Pancreas (tissue), 10 donors: Measurements from ENCODE around the gene PRG2. TPM values are rescaled to one million over a fixed set of nuclear protein-coding genes. Genes with fewer than 3 reads are reported as not detected.
"Not testable (repeated sequence)": the region's sequence is repeated elsewhere in the genome, so short reads cannot be mapped to it uniquely, and the experiment has no call there.

ENCODE experiments used
- ATAC-seq, 4 donors: fragments of 200-7000 bp; cut with Tn5 transposase; one replicate each; pipeline versions ENCODE4 v1.8.0 to v1.9.1; 2020; ENCODE audit warnings: mild to moderate bottlenecking in 4 of 4, moderate library complexity in 4 of 4
- DNase-seq, 6 donors: peaks; one replicate each; pipeline ENCODE4 v3.0.0-alpha.2; 2020
- FAIRE-seq: peaks from 2 replicates; lab custom pipeline; 2012; peaks lifted over from hg19 to GRCh38; lab: Jason Lieb, UNC
- H3K27ac ChIP-seq, 4 donors: fragments of 200-600 bp; sonication (generic); 1 replicate in 3 of 4; 2 replicates in 1 of 4; pipeline versions ENCODE4 v1.5.0 to v1.8.0; 2020
- H3K27me3 ChIP-seq, 4 donors: fragments of 200-600 bp; one replicate each; pipeline ENCODE4 v1.8.0; 2021
- H3K36me3 ChIP-seq, 3 donors: fragments of 200-600 bp; sonication (generic) in 1 of 3; one replicate each; pipeline versions ENCODE4 v1.5.0 to v1.8.0; 2020 to 2021
- H3K4me1 ChIP-seq, 3 donors: fragments of 200-600 bp; one replicate each; pipeline ENCODE4 v1.8.0; 2021
- H3K4me3 ChIP-seq, 4 donors: fragments of 200-600 bp; sonication (generic) in 2 of 4; one replicate each; pipeline versions ENCODE4 v1.5.0 to v1.8.0; 2020 to 2021
- H3K9me3 ChIP-seq, 4 donors: fragments of 200-600 bp; one replicate each; pipeline ENCODE4 v1.8.0; 2021
- CTCF ChIP-seq, 4 donors: fragments of 200-600 bp; sonication (generic) in 3 of 4; IDR thresholded peaks; one replicate each; pipeline versions ENCODE4 v1.5.0 to v1.8.0; 2021; ENCODE audit warnings: antibody characterized with exemption in 4 of 4
- WGBS, 2 donors: extraction: QIAGEN DNeasy Blood & Tissue Kit; methylation state at CpG; one replicate each; pipeline ENCODE4 v1.1.7; 2013; 5-methylcytosine and 5-hydroxymethylcytosine counted together
- intact Hi-C, 3 donors: fragments of 100-400 bp; cut with DNase I; formaldehyde crosslinking; loops; one replicate each; pipeline versions ENCODE4 v1.11.1 to v1.14.2; 2022
- polyA plus RNA-seq, 2 donors: library from polyadenylated mRNA; stranded (reverse); fragments of 200-250 nt; gene quantifications; one replicate each; pipeline ENCODE4 v1.2.3, GENCODE V29; 2013
- total RNA-seq, 6 donors: library from RNA; stranded (reverse); fragmentation: NEBNext Ultra II Directional in 4 of 6; extraction: Animal tissue kit (Norgen Biotek cat#: 25700) in 4 of 6; gene quantifications; one replicate each; pipeline versions ENCODE4 v1.2.1 to v1.2.4, GENCODE V29; 2021 to 2023
- donor health status: healthy with polysubstance abuse.
- donor health status: DM: no; HTN: no; CAD: no; lungs with moderate emphysema.
- donor health status: DM: no; HTN: no; CAD: no.
- donor health status: control.
- donor health status: control.
- donor health status: Bipolar disorder and iron deficiency.
- donor health status: DM: yes; HTN: yes; CAD: no.
- donor health status: DM: no; HTN: no; CAD: no.
- donor health status: DM: no; HTN: no; CAD: no.
- donor health status: DM: yes; HTN: yes; CAD: no.

Gene PRG2
- total and polyA plus RNA-seq, 8 donors = 0.57 to 0.96 TPM; not detected in 6

- WGBS, 2 donors = 74 to 84% methylated on average over 11 of the region's 11 CpGs
- H3K4me3 ChIP-seq = no peak overlapping the region
- no peak overlapping the region for H3K27ac ChIP-seq
- ATAC-seq (no peak), FAIRE-seq (no peak), DNase-seq (no peak)
- TF ChIP-seq CTCF (IDR thresholded peaks at IDR 0.05) = no peak
- H3K27me3 ChIP-seq = no peaks in the 10 kb centered on the region
- peaks cover 0 to 5% (median 5%) of the 10 kb centered on the region in 3 donors for H3K4me1 ChIP-seq
- no peaks in the 10 kb centered on the region for H3K36me3 ChIP-seq
- no peaks in the 10 kb centered on the region for H3K9me3 ChIP-seq
- intact Hi-C loops = loop anchor here in 2 of 3 donors (5.0 to 10.0 kb wide), 5 partner anchors 62 to 305 kb away; partner anchors contain the start of gene YPEL4 (in 2 of the 2)
These were observed 47.7 kb downstream of the PRG2 start for GRCh38 chr11:57342702-57343101.

- intact Hi-C loops = loop anchor here in 2 of 3 donors (5.0 to 10.0 kb wide), 5 partner anchors 63 to 306 kb away; partner anchors contain the start of gene YPEL4 (in 2 of the 2)
- Histone ChIP-seq H3K4me1 (peaks cover 0 to 5% (median 5%) of the 10 kb centered on the region in 3 donors), H3K27me3 (no peaks in the 10 kb centered on the region), H3K4me3 (no peak overlapping the region), H3K36me3 (no peaks in the 10 kb centered on the region), H3K9me3 (no peaks in the 10 kb centered on the region), H3K27ac (no peak overlapping the region)
- no peak for TF ChIP-seq CTCF (IDR thresholded peaks at IDR 0.05)
- WGBS, 2 donors = 42 to 55% methylated on average over 6 of the region's 6 CpGs
- no peak for FAIRE-seq
- DNase-seq = no peak
- ATAC-seq = no peak
These were observed 49.1 kb downstream of the PRG2 start for GRCh38 chr11:57341250-57341808.

GRCh38 chr11:57340039-57340615 lies 50.3 kb downstream of the PRG2 start:
- H3K9me3 ChIP-seq = no peaks in the 10 kb centered on the region
- no peak overlapping the region for H3K27ac ChIP-seq
- FAIRE-seq (no peak), ATAC-seq (no peak), DNase-seq (peak in 1 of 6 donors; percentile 8)
- 36 to 44% methylated on average over 12 of the region's 12 CpGs for WGBS, 2 donors
- H3K27me3 ChIP-seq = no peaks in the 10 kb centered on the region
- TF ChIP-seq CTCF (IDR thresholded peaks at IDR 0.05) = no peak
- H3K4me1 ChIP-seq = peaks cover 0 to under 1% (median under 1%) of the 10 kb centered on the region in 3 donors
- H3K36me3 ChIP-seq = no peaks in the 10 kb centered on the region
- intact Hi-C loops = loop anchor here in 2 of 3 donors (5.0 to 10.0 kb wide), 5 partner anchors 65 to 307 kb away; partner anchors contain the start of gene YPEL4 (in 2 of the 2)
- no peak overlapping the region for H3K4me3 ChIP-seq

DNA sequence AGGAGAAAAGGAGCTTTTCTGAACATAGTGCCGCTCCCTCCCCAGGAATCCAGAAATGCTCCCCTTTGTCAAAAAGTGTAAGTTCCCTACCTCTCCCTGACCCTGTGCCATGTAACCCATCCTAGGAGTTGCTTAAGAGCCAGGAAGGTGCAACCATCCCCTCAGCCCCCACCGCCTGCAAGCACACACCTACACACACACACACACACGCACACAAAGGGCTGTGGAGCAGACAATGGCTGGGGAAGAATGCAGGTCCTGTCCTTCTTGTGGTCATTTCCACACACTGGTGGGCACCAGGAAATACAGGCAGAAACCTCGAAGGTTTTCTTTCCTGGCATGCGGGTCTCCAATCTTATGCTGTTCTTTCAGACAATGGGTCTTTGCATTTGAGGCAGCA lies 51.1 kb downstream of the PRG2 start:
- ATAC-seq (no peak), FAIRE-seq (no peak), DNase-seq (peak in 1 of 6 donors; percentile 0)
- Histone ChIP-seq H3K9me3 (no peaks in the 10 kb centered on the region), H3K27ac (no peak overlapping the region), H3K27me3 (no peaks in the 10 kb centered on the region), H3K36me3 (no peaks in the 10 kb centered on the region), H3K4me1 (peaks cover 0 to 6% (median 3%) of the 10 kb centered on the region in 3 donors), H3K4me3 (no peak overlapping the region)
- TF ChIP-seq CTCF (IDR thresholded peaks at IDR 0.05) = no peak
- WGBS, 2 donors = 75% methylated on average over 5 of the region's 5 CpGs
- intact Hi-C loops = no loop called here

DNA sequence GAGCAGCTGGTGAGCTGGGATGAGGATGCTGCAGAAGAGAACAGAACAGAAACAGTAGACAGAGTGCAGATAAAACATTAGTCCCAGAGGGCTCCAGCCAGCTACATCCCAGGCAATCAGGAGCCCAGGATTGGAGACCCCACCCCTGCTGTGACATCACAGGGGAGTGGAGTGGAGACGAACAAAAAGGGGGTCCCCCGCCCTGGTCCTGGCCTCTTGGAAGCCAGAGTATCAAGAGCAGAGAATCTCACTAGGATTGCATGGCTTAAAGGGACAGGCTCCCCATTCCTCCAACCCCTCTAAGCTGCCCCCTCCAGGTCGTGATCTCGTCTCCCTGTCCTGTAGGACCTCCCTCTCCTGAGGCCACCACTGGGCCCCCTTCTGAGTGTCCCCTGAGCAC lies 52.3 kb downstream of the PRG2 start, which contains the start of gene P2RX3:
TSS of gene P2RX3 (plus strand) at position 211 of the 400 bp plus-strand sequence. CDS start 199 bp downstream, outside the sequence.
- no peak for TF ChIP-seq CTCF (IDR thresholded peaks at IDR 0.05)
- DNase-seq (peak in 1 of 6 donors; percentile 9), FAIRE-seq (no peak), ATAC-seq (no peak)
- 44 to 51% methylated on average over 4 of the region's 4 CpGs for WGBS, 2 donors
- Histone ChIP-seq H3K4me3 (no peak within 1 kb of the TSS), H3K27ac (no peak within 1 kb of the TSS), H3K4me1 (peaks cover 3 to 9% (median 4%) of the 10 kb centered on the region in 3 donors), H3K27me3 (no peaks in the 10 kb centered on the region), H3K9me3 (no peaks in the 10 kb centered on the region), H3K36me3 (peaks cover 0 to 2% (median 0%) of the 10 kb centered on the region in 3 donors)
- intact Hi-C loops = no loop called here

GRCh38 chr11:57336856-57337255 lies 53.6 kb downstream of the PRG2 start:
- intact Hi-C loops, ATAC-seq, H3K27ac ChIP-seq: not testable (repeated sequence)

More at GRCh38 chr11:57336856-57337255, 53.6 kb downstream of the PRG2 start:
- 88 to 90% methylated on average over 6 of the region's 6 CpGs for WGBS, 2 donors
- H3K4me3 ChIP-seq, H3K27me3 ChIP-seq, DNase-seq, H3K4me1 ChIP-seq, FAIRE-seq, H3K9me3 ChIP-seq: not testable (repeated sequence)
- peaks cover 0 to 13% (median 11%) of the 10 kb centered on the region in 3 donors for H3K36me3 ChIP-seq
